KMS-11 (cell line): ENCODE results near the gene CD4.

Source experiments
- H2AFZ ChIP-seq: fragments of 200-600 bp; sonication (generic); 2 replicates; pipeline ENCODE4 v1.6.1; 2016; ENCODE audit warnings: antibody characterized with exemption, mixed run types, low read depth
- H3K27ac ChIP-seq: fragments of 200-600 bp; sonication (generic); 2 replicates; pipeline ENCODE4 v1.6.1; 2016; ENCODE audit warnings: mild to moderate bottlenecking, mixed run types
- H3K27me3 ChIP-seq: fragments of 200-600 bp; sonication (generic); 2 replicates; pipeline ENCODE4 v1.6.1; 2017; ENCODE audit warnings: mild to moderate bottlenecking, low read depth, mixed run types, moderate library complexity; ENCODE audit not compliant: insufficient read depth
- H3K36me3 ChIP-seq: fragments of 200-600 bp; sonication (generic); 2 replicates; pipeline ENCODE4 v1.6.1; 2017; ENCODE audit warnings: mild to moderate bottlenecking, mixed run types; ENCODE audit not compliant: insufficient read depth
- H3K4me1 ChIP-seq: fragments of 200-600 bp; sonication (generic); 2 replicates; pipeline ENCODE4 v1.6.1; 2016; ENCODE audit warnings: mild to moderate bottlenecking, low read depth, mixed run types; ENCODE audit not compliant: poor library complexity, severe bottlenecking
- H3K4me2 ChIP-seq: fragments of 200-600 bp; sonication (generic); 2 replicates; pipeline ENCODE4 v1.7.0; 2016; ENCODE audit warnings: mild to moderate bottlenecking, mixed run types
- H3K4me3 ChIP-seq: fragments of 200-600 bp; sonication (generic); IDR thresholded peaks from 2 replicates; pipeline ENCODE4 v1.6.1; 2017; ENCODE audit warnings: low read depth, low read length, mixed read lengths; ENCODE audit not compliant: insufficient read depth
- H3K79me2 ChIP-seq: fragments of 200-600 bp; sonication (generic); 2 replicates; pipeline ENCODE4 v1.6.1; 2016; ENCODE audit warnings: low read depth, mixed run types; ENCODE audit not compliant: insufficient read depth
- H3K9ac ChIP-seq: fragments of 200-600 bp; sonication (generic); 2 replicates; pipeline ENCODE4 v1.6.1; 2016; ENCODE audit warnings: mild to moderate bottlenecking, mixed run types
- H4K20me1 ChIP-seq: fragments of 200-600 bp; sonication (generic); 2 replicates; pipeline ENCODE4 v1.6.1; 2016; ENCODE audit warnings: mild to moderate bottlenecking, mixed run types; ENCODE audit not compliant: insufficient read depth
- CTCF ChIP-seq: fragments of 200-600 bp; sonication (generic); conservative IDR thresholded peaks from 2 replicates; pipeline ENCODE4 v1.6.1; 2017; ENCODE audit warnings: low read depth, mild to moderate bottlenecking, antibody characterized with exemption, low read length, moderate library complexity, mixed read lengths

Gene CD4

DNA sequence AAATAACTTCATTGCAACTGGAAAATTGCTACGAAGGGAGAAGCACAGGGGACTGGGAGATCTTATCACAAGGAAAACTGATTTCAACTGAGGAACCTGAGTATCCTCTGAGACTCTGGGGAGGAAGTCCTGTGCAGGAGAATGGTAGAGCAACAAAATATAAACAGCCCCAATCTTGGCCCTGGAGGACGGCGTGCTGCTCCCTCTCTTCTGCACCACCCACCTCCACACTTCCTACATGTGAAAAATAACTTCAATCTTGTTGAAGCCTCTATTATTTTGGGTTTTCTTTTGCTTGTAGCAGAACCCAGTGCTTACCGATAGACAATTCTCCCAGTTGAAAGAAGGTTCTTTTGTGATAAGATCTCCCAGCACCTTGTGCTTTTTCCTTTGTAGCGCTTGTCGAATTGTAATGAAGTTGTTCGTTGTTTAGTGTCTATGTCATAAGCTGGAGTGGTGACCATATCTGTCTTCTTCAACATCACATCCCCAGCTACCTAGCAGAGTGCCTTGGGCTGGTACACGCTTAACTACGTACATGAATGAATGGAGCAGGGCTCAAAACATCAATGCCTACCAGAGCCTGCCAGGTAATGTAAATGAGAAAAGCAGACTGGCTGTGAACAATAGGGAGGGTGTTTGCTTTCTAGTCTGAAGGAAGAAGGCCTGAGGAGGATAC, 2.8 kb upstream of the CD4 start:
- no peak overlapping the region for H3K4me2 ChIP-seq
- H3K79me2 ChIP-seq: no peaks in the 10 kb centered on the region
- no peak overlapping the region for H2AFZ ChIP-seq

GRCh38 chr12:6787309-6787708, 2.0 kb upstream of the CD4 start:
- Histone ChIP-seq H3K4me1 (peaks cover 17% of the 10 kb centered on the region), H4K20me1 (no peaks in the 10 kb centered on the region), H3K36me3 (no peaks in the 10 kb centered on the region), H3K79me2 (no peaks in the 10 kb centered on the region), H3K4me2 (no peak overlapping the region), H2AFZ (no peak overlapping the region), H3K27ac (no peak overlapping the region), H3K9ac (no peak overlapping the region), H3K4me3 (no peak overlapping the region), H3K27me3 (no peaks in the 10 kb centered on the region)
- no peak for TF ChIP-seq CTCF

More for the DNA sequence above, 2.8 kb upstream of the CD4 start:
- Histone ChIP-seq H3K27me3 (no peaks in the 10 kb centered on the region), H4K20me1 (no peaks in the 10 kb centered on the region), H3K4me1 (peaks cover 17% of the 10 kb centered on the region), H3K36me3 (no peaks in the 10 kb centered on the region), H3K9ac (no peak overlapping the region), H3K27ac (no peak overlapping the region), H3K4me3 (no peak overlapping the region)
- TF ChIP-seq CTCF: no peak

DNA sequence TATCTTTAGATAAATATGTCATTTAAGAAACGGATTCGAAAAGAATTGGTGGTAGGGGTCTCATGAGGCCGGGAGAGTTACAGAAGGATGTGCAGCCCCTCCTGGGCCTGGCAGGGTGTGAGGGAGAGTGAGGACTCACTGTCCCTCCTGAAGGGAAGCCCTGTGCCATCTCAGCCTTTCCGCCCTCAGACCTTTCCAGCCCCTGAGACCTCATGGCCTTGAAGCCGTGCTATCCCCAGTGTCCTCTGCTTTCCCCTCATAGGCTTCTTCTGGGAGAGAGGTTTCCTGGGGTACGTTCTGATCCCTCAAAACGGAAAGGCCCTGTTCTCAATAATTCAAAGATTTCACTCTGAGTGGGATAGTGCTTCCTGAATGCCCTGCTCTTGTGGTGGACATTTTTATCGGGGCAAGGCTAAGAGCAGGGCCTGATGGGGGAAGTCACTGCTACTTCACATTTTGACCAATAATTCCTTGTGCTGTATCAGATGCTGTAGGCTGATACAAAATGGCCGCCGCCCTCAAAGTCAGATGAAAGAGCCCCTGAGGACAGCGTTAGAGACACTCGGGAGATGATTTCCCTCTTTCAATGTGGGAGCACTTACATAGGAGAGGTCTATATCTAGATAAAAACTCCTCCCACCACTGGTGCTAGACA, 1.3 kb downstream of the CD4 start:
- Histone ChIP-seq H3K79me2 (no peaks in the 10 kb centered on the region), H3K27ac (no peak overlapping the region), H4K20me1 (no peaks in the 10 kb centered on the region), H3K36me3 (no peaks in the 10 kb centered on the region), H3K4me2 (no peak overlapping the region), H3K4me1 (no peaks in the 10 kb centered on the region), H2AFZ (no peak overlapping the region), H3K9ac (no peak overlapping the region), H3K27me3 (no peaks in the 10 kb centered on the region), H3K4me3 (no peak overlapping the region)
- no peak for TF ChIP-seq CTCF

DNA sequence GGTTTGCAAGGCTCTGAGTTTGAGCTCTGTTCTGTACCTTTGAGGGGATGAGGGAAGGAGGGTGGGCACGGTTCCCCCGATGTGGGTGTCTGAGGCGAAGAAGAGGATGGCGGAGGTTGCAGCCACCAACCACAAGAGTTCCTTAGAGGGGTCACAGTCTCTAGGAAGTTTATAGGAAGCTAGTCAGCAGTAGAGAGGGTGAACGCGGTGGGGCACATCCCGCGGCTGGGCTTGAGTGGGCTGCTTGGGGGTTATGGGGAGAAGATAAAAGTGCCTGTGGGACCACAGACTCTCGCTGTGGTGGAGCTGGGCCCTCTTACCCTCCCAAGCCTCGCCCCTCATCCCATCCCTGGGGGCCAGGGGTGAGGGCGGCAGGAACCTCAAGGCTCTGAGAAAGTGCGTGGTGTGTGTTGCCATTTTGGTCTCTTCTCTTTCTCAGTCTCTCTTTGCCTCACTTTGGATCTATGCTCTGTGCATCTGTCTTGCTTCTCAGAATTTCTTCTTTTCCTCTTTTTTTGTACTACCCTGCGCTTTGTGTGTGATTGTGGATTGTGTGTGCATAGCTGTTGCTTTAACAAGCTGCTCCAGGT, 2.7 kb downstream of the CD4 start:
- Histone ChIP-seq H3K4me1 (no peaks in the 10 kb centered on the region), H3K4me3 (no peak overlapping the region), H3K4me2 (no peak overlapping the region), H2AFZ (no peak overlapping the region), H4K20me1 (no peaks in the 10 kb centered on the region), H3K27ac (no peak overlapping the region), H3K27me3 (no peaks in the 10 kb centered on the region), H3K79me2 (no peaks in the 10 kb centered on the region), H3K36me3 (no peaks in the 10 kb centered on the region), H3K9ac (no peak overlapping the region)
- no peak for TF ChIP-seq CTCF
